Stimulated activated naive CD8-positive, alpha-beta T cell treated with anti-CD3 and anti-CD28 coated beads, Interleukin-15, Interleukin-2, amounts not matched to agents 100 ng/mL and 50 ng/mL, for 24 hours (primary cell): Measurements from ENCODE around the gene ADAMTS12.

ENCODE experiments used
- H3K27ac Mint-ChIP-seq: one replicate; pipeline ENCODE4 v1.8.0; 2021; ENCODE audit warnings: mild to moderate bottlenecking, mixed read lengths
- H3K27me3 Mint-ChIP-seq: one replicate; pipeline ENCODE4 v1.8.0; 2021; ENCODE audit warnings: mixed read lengths
- H3K36me3 Mint-ChIP-seq: one replicate; pipeline ENCODE4 v1.8.0; 2021; ENCODE audit warnings: low read depth, mixed read lengths
- H3K4me1 Mint-ChIP-seq: one replicate; pipeline ENCODE4 v1.8.0; 2021; ENCODE audit warnings: low read depth, mixed read lengths
- H3K4me3 Mint-ChIP-seq: one replicate; pipeline ENCODE4 v1.8.0; 2021; ENCODE audit warnings: mild to moderate bottlenecking, mixed read lengths
- H3K9me3 Mint-ChIP-seq: one replicate; pipeline ENCODE4 v1.8.0; 2021; ENCODE audit warnings: mixed read lengths

Gene ADAMTS12

DNA sequence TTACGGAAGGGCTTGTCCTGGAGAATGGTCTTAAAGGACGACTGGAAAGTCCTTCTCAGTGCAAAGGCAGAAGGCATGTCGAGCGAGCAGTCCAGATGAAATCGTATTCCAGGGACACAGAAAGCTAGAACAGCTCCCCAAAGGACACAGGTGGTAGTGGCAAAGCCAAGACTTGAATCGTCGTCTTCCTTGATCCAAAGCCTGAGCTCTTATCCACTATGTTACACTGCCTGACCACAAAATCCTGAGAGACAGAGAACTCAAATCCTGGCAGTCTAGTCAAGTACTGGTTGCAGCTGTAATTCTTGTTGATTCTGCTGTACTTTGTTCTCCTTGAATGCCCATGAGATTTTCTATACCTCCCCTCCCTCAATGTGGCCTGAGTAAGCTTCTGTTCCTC, 252.3 kb downstream of the ADAMTS12 start:
- H3K4me1 Mint-ChIP-seq: no peaks in the 10 kb centered on the region
- H3K4me3 Mint-ChIP-seq: no peak overlapping the region
- peaks cover 7% of the 10 kb centered on the region for H3K9me3 Mint-ChIP-seq
- H3K27ac Mint-ChIP-seq: no peak overlapping the region
- no peaks in the 10 kb centered on the region for H3K36me3 Mint-ChIP-seq
- H3K27me3 Mint-ChIP-seq: peaks cover 5% of the 10 kb centered on the region

DNA sequence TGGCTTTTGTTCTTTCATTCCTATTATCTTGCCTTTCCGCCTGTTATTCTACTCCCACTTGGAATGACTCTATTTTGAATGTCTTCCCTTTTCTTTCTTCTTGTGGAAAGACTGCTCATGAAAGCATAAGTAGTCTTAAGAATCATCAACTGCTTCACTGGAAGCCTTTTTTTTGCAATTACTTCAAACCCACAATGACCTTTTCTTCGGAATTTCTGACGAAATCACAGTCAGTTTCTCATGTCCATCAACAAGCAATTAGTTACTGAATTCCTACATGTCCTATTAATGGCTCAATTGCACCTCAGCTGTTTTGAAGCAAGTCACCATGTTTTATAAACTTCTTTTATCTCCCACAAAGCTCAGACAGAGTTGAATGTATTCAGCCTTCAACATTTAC, 254.8 kb downstream of the ADAMTS12 start:
- no peaks in the 10 kb centered on the region for H3K4me1 Mint-ChIP-seq
- no peaks in the 10 kb centered on the region for H3K36me3 Mint-ChIP-seq
- no peaks in the 10 kb centered on the region for H3K9me3 Mint-ChIP-seq
- H3K27ac Mint-ChIP-seq: no peak overlapping the region
- H3K27me3 Mint-ChIP-seq: peaks cover 5% of the 10 kb centered on the region
- no peak overlapping the region for H3K4me3 Mint-ChIP-seq

DNA sequence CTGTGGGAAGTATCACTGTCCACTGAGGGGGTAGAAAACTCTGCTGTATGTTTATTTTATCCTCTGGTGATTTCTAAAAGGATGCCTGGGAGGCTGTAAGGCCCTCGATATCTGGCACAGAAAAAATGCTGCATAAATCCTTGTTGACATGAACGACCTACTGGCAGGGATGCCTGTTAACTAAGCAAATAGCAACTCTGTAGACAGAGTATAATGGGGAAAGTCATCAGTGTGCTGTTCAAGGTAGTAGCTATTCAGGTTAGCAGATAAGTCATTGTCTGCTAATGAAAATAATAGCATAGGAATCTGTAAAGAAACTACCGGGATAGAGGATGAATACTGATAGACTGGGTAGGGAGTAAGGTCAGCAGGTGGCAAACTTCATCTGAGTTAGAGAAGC, 256.2 kb downstream of the ADAMTS12 start:
- H3K27me3 Mint-ChIP-seq: peaks cover 5% of the 10 kb centered on the region
- no peak overlapping the region for H3K27ac Mint-ChIP-seq
- no peaks in the 10 kb centered on the region for H3K4me1 Mint-ChIP-seq
- H3K9me3 Mint-ChIP-seq: no peaks in the 10 kb centered on the region
- no peaks in the 10 kb centered on the region for H3K36me3 Mint-ChIP-seq
- no peak overlapping the region for H3K4me3 Mint-ChIP-seq

DNA sequence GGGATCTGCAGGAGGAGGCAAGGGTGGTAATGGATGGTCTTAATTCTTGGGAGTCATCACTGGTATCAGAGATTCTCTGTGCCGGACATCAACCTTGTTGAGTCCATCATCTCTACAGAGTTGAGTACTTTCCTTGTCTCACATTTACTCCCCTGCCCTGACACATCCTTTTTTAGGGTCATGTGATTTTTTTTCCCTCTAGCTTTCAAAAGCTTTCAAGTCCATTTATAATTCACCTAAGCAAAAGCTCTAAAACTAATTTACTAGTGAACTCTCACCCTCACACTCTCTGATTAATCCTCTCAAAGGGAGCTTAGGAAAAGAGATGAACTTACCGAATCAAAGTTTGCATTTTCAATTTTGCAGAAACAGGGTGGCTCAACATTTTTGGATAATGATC, 258.1 kb downstream of the ADAMTS12 start:
- Mint-ChIP-seq H3K4me1 (no peaks in the 10 kb centered on the region), H3K27me3 (peaks cover 5% of the 10 kb centered on the region), H3K4me3 (no peak overlapping the region), H3K27ac (no peak overlapping the region), H3K36me3 (no peaks in the 10 kb centered on the region), H3K9me3 (no peaks in the 10 kb centered on the region)

DNA sequence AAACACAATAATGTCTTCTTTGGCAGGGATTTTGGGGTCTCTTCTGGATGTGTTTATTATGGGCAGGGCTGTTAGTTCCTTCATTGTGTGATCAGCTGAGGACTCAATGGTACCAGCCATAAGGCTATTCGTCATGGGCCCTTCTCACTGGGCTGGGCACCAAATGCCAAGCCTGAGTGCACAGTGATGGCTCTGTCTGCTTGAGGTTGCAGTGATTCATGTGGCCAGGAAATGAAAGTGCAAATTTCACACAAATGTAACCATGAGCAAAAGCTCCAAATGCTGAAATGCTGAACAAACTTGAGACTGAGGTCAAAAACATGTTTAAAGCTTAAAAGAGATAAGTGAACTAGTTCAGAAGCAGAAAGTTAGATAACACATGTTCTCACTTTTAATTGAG, 260.0 kb downstream of the ADAMTS12 start:
- no peak overlapping the region for H3K27ac Mint-ChIP-seq
- H3K4me3 Mint-ChIP-seq: no peak overlapping the region
- no peaks in the 10 kb centered on the region for H3K4me1 Mint-ChIP-seq
- no peaks in the 10 kb centered on the region for H3K9me3 Mint-ChIP-seq
- H3K36me3 Mint-ChIP-seq: no peaks in the 10 kb centered on the region
- H3K27me3 Mint-ChIP-seq: no peaks in the 10 kb centered on the region

DNA sequence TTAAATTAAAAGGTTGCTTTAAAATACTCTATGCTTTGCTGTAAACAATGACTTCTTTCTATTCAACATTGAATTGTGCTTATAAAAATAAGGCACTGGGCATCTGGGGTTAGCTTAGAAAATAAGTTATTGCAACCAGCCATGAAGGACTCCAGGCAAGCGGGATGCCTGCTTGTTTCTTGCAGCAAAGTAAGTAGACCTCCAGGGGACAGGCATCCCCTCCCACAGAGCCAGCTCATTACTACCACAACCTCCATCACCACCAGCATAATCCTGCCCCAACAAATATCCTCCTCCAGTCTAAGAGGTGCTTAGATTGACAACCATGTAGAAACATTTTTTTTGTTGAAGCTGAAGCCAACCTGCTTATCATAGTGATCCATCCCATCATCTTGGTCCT, 260.7 kb downstream of the ADAMTS12 start:
- H3K4me3 Mint-ChIP-seq: no peak overlapping the region
- H3K27ac Mint-ChIP-seq: no peak overlapping the region
- H3K4me1 Mint-ChIP-seq: no peaks in the 10 kb centered on the region
- H3K36me3 Mint-ChIP-seq: no peaks in the 10 kb centered on the region
- H3K27me3 Mint-ChIP-seq: no peaks in the 10 kb centered on the region
- no peaks in the 10 kb centered on the region for H3K9me3 Mint-ChIP-seq

DNA sequence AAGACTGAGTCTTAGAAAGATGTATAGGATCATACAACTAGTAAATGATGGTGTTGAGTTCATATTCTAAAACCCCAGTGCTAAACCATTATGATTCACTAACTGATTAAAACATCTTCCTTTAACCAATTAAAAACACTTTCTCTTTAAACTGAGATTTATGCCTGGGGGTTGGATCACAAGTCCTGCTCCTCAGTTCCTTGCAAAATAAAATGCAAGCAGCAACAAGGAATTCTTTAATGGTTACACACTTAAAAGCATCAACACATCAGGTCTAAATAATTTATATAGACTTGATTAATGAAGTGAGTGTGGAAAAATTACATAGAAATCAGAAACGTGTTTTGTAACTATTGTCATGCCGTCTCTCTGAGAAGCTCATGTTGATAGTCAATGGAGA, 261.8 kb downstream of the ADAMTS12 start:
- H3K27ac Mint-ChIP-seq: no peak overlapping the region
- H3K36me3 Mint-ChIP-seq: no peaks in the 10 kb centered on the region
- H3K4me3 Mint-ChIP-seq: no peak overlapping the region
- no peaks in the 10 kb centered on the region for H3K9me3 Mint-ChIP-seq
- no peaks in the 10 kb centered on the region for H3K27me3 Mint-ChIP-seq
- no peaks in the 10 kb centered on the region for H3K4me1 Mint-ChIP-seq

DNA sequence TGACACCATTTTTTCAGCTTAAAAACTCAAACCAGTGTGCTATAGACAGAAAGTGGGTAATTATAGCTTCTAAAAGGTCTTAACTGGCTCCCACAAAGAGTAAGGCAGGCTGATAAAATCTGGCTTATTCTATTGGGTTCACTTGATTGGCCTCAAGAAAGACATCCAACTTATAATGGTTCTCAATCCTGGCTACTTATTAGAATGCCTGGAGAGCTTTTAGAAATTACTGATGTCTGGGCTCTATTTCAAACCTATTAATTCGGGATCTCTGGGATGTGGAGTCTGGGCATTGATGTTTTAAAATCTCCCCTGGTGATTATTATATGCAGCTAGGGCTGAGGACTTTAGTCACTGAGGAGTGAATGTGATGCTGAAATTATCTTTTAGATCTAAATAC, 263.0 kb downstream of the ADAMTS12 start:
- H3K9me3 Mint-ChIP-seq: no peaks in the 10 kb centered on the region
- no peaks in the 10 kb centered on the region for H3K36me3 Mint-ChIP-seq
- H3K4me1 Mint-ChIP-seq: no peaks in the 10 kb centered on the region
- no peaks in the 10 kb centered on the region for H3K27me3 Mint-ChIP-seq
- no peak overlapping the region for H3K4me3 Mint-ChIP-seq
- no peak overlapping the region for H3K27ac Mint-ChIP-seq

DNA sequence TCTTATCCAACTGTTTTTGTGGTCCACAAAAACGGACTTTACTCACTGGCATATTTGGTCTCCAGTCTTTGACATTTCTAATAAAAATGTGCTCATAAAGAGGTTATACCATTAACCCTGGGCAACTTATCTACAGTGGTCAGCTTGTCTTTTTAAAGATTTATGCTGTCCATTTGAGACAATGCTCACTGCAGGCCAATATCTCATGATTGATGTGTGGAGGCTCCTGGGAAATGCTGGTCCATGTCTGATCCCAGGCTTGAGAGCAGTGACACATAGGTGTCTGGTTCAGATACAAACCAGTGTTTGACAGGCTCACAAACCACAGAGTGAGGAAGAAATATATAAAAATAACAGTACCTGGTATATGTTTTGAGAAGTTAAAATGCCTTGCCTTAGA, 270.3 kb downstream of the ADAMTS12 start:
- no peaks in the 10 kb centered on the region for H3K4me1 Mint-ChIP-seq

DNA sequence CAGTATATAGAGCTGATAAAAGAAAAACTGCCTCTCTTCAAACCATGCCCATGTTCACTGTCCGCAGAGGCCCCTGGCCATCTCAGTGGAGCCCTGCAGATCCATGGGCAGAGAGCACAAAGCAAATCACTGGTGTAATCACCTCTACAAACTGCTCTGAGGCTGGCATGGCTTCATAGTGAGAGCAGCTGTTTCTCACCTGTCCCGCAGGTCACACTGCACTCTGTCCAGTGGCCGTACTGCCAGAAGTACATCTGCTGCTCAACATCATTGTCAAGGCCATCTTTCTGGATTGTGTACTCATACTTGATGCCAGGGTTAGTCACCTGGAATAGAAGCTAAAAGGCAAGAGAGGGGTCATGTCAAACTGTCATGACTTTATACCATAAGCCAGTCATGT, 277.8 kb downstream of the ADAMTS12 start:
- H3K27me3 Mint-ChIP-seq: no peaks in the 10 kb centered on the region
- H3K4me3 Mint-ChIP-seq: no peak overlapping the region
- no peaks in the 10 kb centered on the region for H3K4me1 Mint-ChIP-seq
- H3K36me3 Mint-ChIP-seq: no peaks in the 10 kb centered on the region
- H3K9me3 Mint-ChIP-seq: no peaks in the 10 kb centered on the region
- no peak overlapping the region for H3K27ac Mint-ChIP-seq

More for the DNA sequence above, 270.3 kb downstream of the ADAMTS12 start:
- Mint-ChIP-seq H3K27ac (no peak overlapping the region), H3K9me3 (no peaks in the 10 kb centered on the region), H3K4me3 (no peak overlapping the region), H3K36me3 (no peaks in the 10 kb centered on the region), H3K27me3 (peaks cover 7% of the 10 kb centered on the region)

DNA sequence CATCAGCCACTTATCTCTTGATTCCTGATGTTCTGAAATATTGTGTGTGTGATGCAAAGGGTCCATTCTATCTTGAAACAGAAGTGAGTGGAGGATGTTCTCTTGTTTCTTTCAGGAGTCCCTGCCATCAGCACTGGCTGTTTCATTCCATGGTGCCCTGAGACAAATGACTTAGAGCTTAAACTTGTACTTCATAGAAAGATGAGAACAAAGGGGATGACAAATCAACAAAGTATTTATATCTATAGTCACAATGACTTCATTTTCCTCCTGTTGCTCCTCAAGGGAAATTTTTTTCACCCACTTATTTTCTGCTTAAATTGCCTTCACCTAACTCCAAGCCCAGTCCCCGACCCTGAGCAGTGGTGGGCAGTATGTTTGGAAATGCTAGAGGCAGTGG, 279.4 kb downstream of the ADAMTS12 start:
- Mint-ChIP-seq H3K4me1 (no peaks in the 10 kb centered on the region), H3K9me3 (no peaks in the 10 kb centered on the region), H3K4me3 (no peak overlapping the region), H3K27me3 (no peaks in the 10 kb centered on the region), H3K27ac (no peak overlapping the region), H3K36me3 (no peaks in the 10 kb centered on the region)

DNA sequence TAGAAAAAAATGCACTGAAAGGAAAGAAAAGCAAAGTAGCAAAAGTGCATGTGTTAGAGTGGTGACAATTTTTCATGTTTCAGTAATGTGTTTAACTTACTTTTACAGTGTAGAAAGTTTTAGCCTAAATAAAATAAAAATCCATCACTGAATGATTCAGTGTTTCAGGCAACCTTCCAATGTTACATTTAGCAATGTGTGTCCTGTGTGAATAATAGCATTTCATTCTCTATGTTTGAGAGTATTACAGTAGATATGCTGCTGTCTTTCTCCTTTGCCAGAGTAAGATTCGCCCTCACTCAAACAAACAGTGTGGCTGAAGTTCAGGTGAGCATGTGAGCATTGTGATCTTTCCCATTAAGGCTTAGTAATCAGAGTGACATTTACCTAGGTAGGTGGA, 279.9 kb downstream of the ADAMTS12 start:
- no peaks in the 10 kb centered on the region for H3K4me1 Mint-ChIP-seq
- no peak overlapping the region for H3K4me3 Mint-ChIP-seq
- H3K36me3 Mint-ChIP-seq: no peaks in the 10 kb centered on the region
- no peak overlapping the region for H3K27ac Mint-ChIP-seq
- H3K27me3 Mint-ChIP-seq: no peaks in the 10 kb centered on the region
- H3K9me3 Mint-ChIP-seq: no peaks in the 10 kb centered on the region

DNA sequence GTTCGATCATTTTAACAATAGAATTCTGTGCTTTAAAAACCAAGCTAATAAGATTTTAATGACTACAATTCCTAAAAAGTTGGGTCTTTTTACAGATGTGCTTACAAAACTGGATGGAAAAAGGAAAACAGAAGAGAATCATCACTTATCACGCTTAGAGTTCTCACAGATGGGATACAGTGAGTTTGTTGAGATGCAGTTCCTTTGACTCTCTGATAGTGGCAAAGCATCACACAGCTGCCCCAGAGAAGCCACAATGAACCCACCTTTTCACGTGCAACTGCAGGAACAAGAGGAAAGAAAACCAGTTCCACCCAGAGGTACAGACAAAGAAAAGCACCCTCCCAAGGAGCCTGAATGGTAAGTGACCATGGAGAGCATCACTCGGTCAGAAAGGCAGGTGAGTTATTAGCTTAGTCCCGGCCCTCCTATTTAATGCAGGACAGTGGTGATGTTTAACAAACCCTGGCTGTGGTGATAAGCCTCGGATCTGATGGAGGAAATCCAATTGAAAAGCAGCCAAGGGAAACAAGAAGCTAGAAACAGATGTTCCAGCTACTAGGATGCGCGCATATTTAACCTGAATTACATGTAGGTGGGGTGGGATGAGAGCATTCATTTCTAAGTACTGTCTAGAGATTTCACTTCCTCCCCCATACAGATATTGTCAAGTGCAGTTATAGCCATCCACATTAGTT, 283.3 kb downstream of the ADAMTS12 start:
- H3K4me3 Mint-ChIP-seq: no peak overlapping the region
- H3K27ac Mint-ChIP-seq: no peak overlapping the region
- no peaks in the 10 kb centered on the region for H3K36me3 Mint-ChIP-seq
- no peaks in the 10 kb centered on the region for H3K9me3 Mint-ChIP-seq
- peaks cover 3% of the 10 kb centered on the region for H3K27me3 Mint-ChIP-seq
- no peaks in the 10 kb centered on the region for H3K4me1 Mint-ChIP-seq

DNA sequence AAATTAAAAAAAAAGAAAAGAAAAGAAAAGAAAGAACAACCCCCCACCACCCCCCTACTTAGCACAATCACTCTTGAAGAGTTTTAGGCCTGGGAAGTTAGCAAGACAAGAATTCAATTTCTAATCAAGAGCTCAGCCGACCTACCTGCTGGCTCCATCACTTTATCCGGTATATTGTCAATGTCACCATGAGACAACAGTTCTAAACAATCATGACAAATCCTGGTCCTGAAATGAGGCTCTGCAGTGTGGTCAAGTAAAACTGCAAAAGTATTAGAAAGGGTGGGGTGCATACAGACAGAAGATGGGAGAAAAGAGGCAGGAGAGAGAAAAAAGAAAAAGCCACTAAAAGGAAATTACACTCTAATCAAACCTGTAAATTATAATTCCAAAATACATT, 287.3 kb downstream of the ADAMTS12 start:
- Mint-ChIP-seq H3K27ac (no peak overlapping the region), H3K4me1 (no peaks in the 10 kb centered on the region), H3K9me3 (no peaks in the 10 kb centered on the region), H3K27me3 (peaks cover 3% of the 10 kb centered on the region), H3K4me3 (no peak overlapping the region), H3K36me3 (no peaks in the 10 kb centered on the region)

DNA sequence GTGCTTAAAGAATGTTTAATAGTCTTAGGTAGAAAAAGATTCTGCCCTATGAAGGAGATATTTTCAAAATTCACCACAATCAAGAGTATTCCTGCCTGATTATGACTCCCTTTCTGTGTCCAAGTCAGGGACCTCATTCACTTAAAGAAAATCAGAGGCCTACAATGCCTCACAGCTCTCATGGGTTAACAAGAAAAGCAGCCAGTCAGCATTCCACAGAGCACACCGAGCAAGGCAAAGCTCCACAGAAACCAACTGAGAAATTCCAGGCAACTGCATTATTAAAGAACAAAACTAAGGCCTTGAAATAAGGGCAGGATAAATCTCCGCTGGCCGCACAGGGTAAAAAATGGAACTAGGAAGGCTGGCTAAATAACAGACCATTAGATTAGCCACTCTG, 289.9 kb downstream of the ADAMTS12 start:
- no peaks in the 10 kb centered on the region for H3K36me3 Mint-ChIP-seq
- no peak overlapping the region for H3K4me3 Mint-ChIP-seq
- H3K27me3 Mint-ChIP-seq: peaks cover 3% of the 10 kb centered on the region
- no peaks in the 10 kb centered on the region for H3K9me3 Mint-ChIP-seq
- H3K4me1 Mint-ChIP-seq: no peaks in the 10 kb centered on the region
- H3K27ac Mint-ChIP-seq: no peak overlapping the region

DNA sequence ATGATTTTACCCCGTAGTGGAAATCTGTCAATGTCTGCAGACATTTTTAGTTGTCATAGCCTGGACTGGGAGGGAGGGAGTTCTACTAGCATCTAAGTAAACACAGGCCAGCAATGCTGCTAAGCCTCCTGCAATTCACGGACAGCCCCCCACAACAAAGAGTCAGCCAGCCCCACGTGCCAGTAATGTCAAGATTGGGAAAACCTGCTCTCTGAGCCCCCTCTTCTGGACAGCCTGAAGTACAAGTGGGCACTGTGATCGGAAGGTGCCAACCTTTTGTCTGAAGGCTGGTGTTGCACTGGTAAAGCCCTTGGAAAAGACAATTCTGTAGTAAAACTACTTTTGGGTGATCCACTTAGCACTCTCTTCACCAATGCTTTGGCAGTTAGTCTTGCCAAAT, 296.5 kb downstream of the ADAMTS12 start:
- Mint-ChIP-seq H3K36me3 (no peaks in the 10 kb centered on the region), H3K27ac (no peak overlapping the region), H3K27me3 (peaks cover 3% of the 10 kb centered on the region), H3K4me1 (no peaks in the 10 kb centered on the region), H3K9me3 (no peaks in the 10 kb centered on the region), H3K4me3 (no peak overlapping the region)
